A673 (cell line): ENCODE results near the gene ATRX.

Experiments
- EZH2 ChIP-seq: fragments of 200-600 bp; sonication (generic); IDR thresholded peaks from 2 replicates; pipeline ENCODE4 v1.6.1; 2017; ENCODE audit warnings: borderline replicate concordance, low read depth, mild to moderate bottlenecking, mixed read lengths, antibody characterized with exemption, low read length; ENCODE audit not compliant: poor library complexity, severe bottlenecking
- TF ChIP-seq, protein P1 (sequence below): fragments of 300-800, 200-600 bp; sonication (generic); conservative IDR thresholded peaks from 2 replicates; pipeline ENCODE4 v1.5.1; 2017; ENCODE audit warnings: low read depth, mild to moderate bottlenecking, antibody characterized with exemption, low read length, moderate library complexity, mixed read lengths

DNA sequence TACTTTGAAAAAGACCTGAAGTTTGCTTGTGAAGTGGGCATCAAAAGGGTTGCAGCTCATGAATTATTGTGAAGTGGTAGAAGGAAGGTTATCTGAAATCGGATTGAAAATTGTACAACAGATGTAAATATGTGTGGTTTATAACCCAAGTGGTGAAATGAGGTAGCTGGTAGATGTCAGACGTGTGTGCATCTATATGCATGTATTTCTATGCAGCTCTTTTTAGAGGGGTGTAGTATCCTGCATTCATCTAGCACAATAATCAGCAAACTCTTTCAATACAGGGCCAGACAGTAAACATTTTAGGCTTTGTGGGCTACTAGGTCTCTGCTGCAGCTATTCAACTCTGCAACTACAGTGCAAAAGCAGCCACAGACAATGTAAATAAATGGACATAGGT, 9.4 kb downstream of the ATRX start:
- TF ChIP-seq, protein P1, sequence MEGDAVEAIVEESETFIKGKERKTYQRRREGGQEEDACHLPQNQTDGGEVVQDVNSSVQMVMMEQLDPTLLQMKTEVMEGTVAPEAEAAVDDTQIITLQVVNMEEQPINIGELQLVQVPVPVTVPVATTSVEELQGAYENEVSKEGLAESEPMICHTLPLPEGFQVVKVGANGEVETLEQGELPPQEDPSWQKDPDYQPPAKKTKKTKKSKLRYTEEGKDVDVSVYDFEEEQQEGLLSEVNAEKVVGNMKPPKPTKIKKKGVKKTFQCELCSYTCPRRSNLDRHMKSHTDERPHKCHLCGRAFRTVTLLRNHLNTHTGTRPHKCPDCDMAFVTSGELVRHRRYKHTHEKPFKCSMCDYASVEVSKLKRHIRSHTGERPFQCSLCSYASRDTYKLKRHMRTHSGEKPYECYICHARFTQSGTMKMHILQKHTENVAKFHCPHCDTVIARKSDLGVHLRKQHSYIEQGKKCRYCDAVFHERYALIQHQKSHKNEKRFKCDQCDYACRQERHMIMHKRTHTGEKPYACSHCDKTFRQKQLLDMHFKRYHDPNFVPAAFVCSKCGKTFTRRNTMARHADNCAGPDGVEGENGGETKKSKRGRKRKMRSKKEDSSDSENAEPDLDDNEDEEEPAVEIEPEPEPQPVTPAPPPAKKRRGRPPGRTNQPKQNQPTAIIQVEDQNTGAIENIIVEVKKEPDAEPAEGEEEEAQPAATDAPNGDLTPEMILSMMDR, result no peak
- TF ChIP-seq EZH2, result no peak
